ENCODE measurements around the gene TEX48.

Gene TEX48

GRCh38 chr9:114674798-114675540, 7.0 kb downstream of the TEX48 start:
- TF ChIP-seq ELF4 (IDR thresholded peaks at IDR 0.05) (no peak), TARDBP (IDR thresholded peaks at IDR 0.05) (no peak)
- CTCF ChIA-PET: interaction anchor here (0.9 to 1.3 kb wide), 2 partner anchors 232 to 269 kb away, joined by 3 to 7 read pairs; no protein-coding TSS in a partner anchor
- DNase-seq (ENCODE audit: extremely low spot score): no peak
- POLR2A ChIA-PET: no interaction called here

- no peak for TF ChIP-seq TARDBP (IDR thresholded peaks at IDR 0.05)
- TF ChIP-seq LEF1 (IDR thresholded peaks at IDR 0.05; ENCODE audit: borderline replicate concordance): no peak
- no peak for TF ChIP-seq FOXK2 (IDR thresholded peaks at IDR 0.05)
- no peak for TF ChIP-seq SP1 (IDR thresholded peaks at IDR 0.05)
- no peak for TF ChIP-seq CTBP1 (IDR thresholded peaks at IDR 0.05; ENCODE audit: borderline replicate concordance)
- no peak for TF ChIP-seq L3MBTL2 (conservative IDR thresholded peaks at IDR 0.05)
- no peak for TF ChIP-seq FOXM1 (IDR thresholded peaks at IDR 0.05; ENCODE audit: borderline replicate concordance)
- TF ChIP-seq SUZ12 (IDR thresholded peaks at IDR 0.05): no peak
- TF ChIP-seq PKNOX1 (IDR thresholded peaks at IDR 0.05): no peak
- no peak for TF ChIP-seq FOXA1 (IDR thresholded peaks at IDR 0.05)
- no peak for TF ChIP-seq BHLHE40 (IDR thresholded peaks at IDR 0.05; ENCODE audit: borderline replicate concordance)
- TF ChIP-seq ELF4 (IDR thresholded peaks at IDR 0.05): no peak
- no peak for TF ChIP-seq HDGF (IDR thresholded peaks at IDR 0.05; ENCODE audit: borderline replicate concordance)
- no peak for TF ChIP-seq NFRKB (IDR thresholded peaks at IDR 0.05)
- TF ChIP-seq ARNT (IDR thresholded peaks at IDR 0.05): no peak
- no peak for TF ChIP-seq ZNF384 (IDR thresholded peaks at IDR 0.05)
- no peak for DNase-seq (ENCODE audit: extremely low spot score)
- POLR2A ChIA-PET: no interaction called here
- CTCF ChIA-PET: interaction anchor here (1.3 kb wide), 1 partner anchor 233 kb away, joined by 7 read pairs; no protein-coding TSS in a partner anchor
Measured at GRCh38 chr9:114674076-114674797, 7.8 kb downstream of the TEX48 start.

GRCh38 chr9:114671605-114672004, 10.4 kb downstream of the TEX48 start:
- CTCF ChIA-PET: interaction anchor here (1.2 kb wide), 1 partner anchor 10 kb away, joined by 4 read pairs; no protein-coding TSS in a partner anchor
- POLR2A ChIA-PET: no interaction called here
- DNase-seq (ENCODE audit: extremely low spot score): no peak
- TF ChIP-seq PKNOX1 (IDR thresholded peaks at IDR 0.05): no peak
- TF ChIP-seq LEF1 (IDR thresholded peaks at IDR 0.05; ENCODE audit: borderline replicate concordance): no peak
- TF ChIP-seq NFRKB (IDR thresholded peaks at IDR 0.05): no peak
- no peak for TF ChIP-seq ARNT (IDR thresholded peaks at IDR 0.05)

- ChIA-PET POLR2A (no interaction called here), CTCF (no interaction called here)
- TF ChIP-seq FOXM1 (IDR thresholded peaks at IDR 0.05; ENCODE audit: borderline replicate concordance) (no peak), FOXA1 (IDR thresholded peaks at IDR 0.05) (no peak), TARDBP (IDR thresholded peaks at IDR 0.05) (no peak), PKNOX1 (IDR thresholded peaks at IDR 0.05) (no peak), L3MBTL2 (conservative IDR thresholded peaks at IDR 0.05) (no peak), CTBP1 (IDR thresholded peaks at IDR 0.05; ENCODE audit: borderline replicate concordance) (no peak), ARNT (IDR thresholded peaks at IDR 0.05) (no peak), ZNF384 (IDR thresholded peaks at IDR 0.05) (no peak), SP1 (IDR thresholded peaks at IDR 0.05) (no peak), HDGF (IDR thresholded peaks at IDR 0.05; ENCODE audit: borderline replicate concordance) (no peak), LEF1 (IDR thresholded peaks at IDR 0.05; ENCODE audit: borderline replicate concordance) (no peak), NFRKB (IDR thresholded peaks at IDR 0.05) (no peak), ELF4 (IDR thresholded peaks at IDR 0.05) (no peak), FOXK2 (IDR thresholded peaks at IDR 0.05) (no peak), SUZ12 (IDR thresholded peaks at IDR 0.05) (no peak), BHLHE40 (IDR thresholded peaks at IDR 0.05; ENCODE audit: borderline replicate concordance) (no peak)
- no peak for DNase-seq (ENCODE audit: extremely low spot score)
Measured at GRCh38 chr9:114669961-114670360, 12.0 kb downstream of the TEX48 start.

GRCh38 chr9:114668146-114668545, 13.8 kb downstream of the TEX48 start:
- no peak for DNase-seq (ENCODE audit: extremely low spot score)
- ChIA-PET POLR2A (no interaction called here), CTCF (no interaction called here)
- no peak for TF ChIP-seq FOXM1 (IDR thresholded peaks at IDR 0.05; ENCODE audit: borderline replicate concordance)
- no peak for TF ChIP-seq SP1 (IDR thresholded peaks at IDR 0.05)
- TF ChIP-seq FOXA1 (IDR thresholded peaks at IDR 0.05): no peak
- TF ChIP-seq TARDBP (IDR thresholded peaks at IDR 0.05): no peak
- no peak for TF ChIP-seq BHLHE40 (IDR thresholded peaks at IDR 0.05; ENCODE audit: borderline replicate concordance)
- no peak for TF ChIP-seq ARNT (IDR thresholded peaks at IDR 0.05)
- no peak for TF ChIP-seq L3MBTL2 (conservative IDR thresholded peaks at IDR 0.05)
- no peak for TF ChIP-seq ZNF384 (IDR thresholded peaks at IDR 0.05)
- no peak for TF ChIP-seq CTBP1 (IDR thresholded peaks at IDR 0.05; ENCODE audit: borderline replicate concordance)
- TF ChIP-seq SUZ12 (IDR thresholded peaks at IDR 0.05): no peak
- TF ChIP-seq HDGF (IDR thresholded peaks at IDR 0.05; ENCODE audit: borderline replicate concordance): no peak
- no peak for TF ChIP-seq ELF4 (IDR thresholded peaks at IDR 0.05)
- no peak for TF ChIP-seq FOXK2 (IDR thresholded peaks at IDR 0.05)
- no peak for TF ChIP-seq PKNOX1 (IDR thresholded peaks at IDR 0.05)
- TF ChIP-seq LEF1 (IDR thresholded peaks at IDR 0.05; ENCODE audit: borderline replicate concordance): no peak
- no peak for TF ChIP-seq NFRKB (IDR thresholded peaks at IDR 0.05)

Measured in HEK293T (cell line).